ENCODE data around the gene RASAL2. TPM values are rescaled to one million over a fixed set of nuclear protein-coding genes. Genes with fewer than 3 reads are reported as not detected.

RASAL2 gene
- total RNA-seq, 1 experiment from 2014 or later, result 36.8 TPM

DNA sequence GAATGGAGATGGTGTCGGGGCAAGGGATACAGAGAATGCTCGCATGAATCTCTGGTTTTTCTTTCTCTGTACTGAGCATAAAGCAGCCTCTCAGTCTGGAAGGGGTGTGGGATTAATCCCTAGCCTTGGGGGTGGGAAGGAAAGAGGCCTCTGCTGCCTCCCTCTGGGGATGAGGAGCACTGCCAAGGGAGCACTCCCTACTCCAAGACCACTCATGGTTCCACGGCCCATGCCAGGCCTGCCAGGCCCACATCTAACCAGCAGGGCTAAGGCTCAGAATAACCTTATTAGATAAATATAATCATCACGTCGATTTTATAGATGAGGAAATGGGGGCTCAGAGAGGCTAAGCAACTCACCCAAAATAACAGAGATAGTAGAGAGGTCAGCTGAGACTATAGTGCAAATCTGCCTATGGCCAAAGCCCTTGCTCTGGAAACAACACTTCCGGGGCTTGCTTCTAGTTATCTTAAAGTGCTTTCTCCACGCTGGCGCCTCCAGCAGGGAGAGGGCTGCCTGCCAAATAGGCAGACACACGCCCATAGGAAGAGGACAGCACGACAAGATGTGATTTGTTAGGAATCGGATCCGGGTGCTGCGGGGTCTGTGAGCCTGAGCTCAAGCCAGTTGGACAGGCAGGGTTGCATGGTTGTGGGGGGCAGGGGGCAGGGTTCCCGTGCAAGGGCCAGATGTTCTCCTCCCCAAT lies 419.5 kb downstream of the RASAL2 start:
- no TSS peak for BruUV-seq (replicated peaks)
- peaks cover 3% of the 10 kb centered on the region; the same call in 1 of the 2 replicates for H3K4me1 ChIP-seq
- H3K4me3 ChIP-seq (ENCODE audit: low read depth, low read length), result no peak overlapping the region
- Mint-ChIP-seq H3K27me3 (ENCODE audit: insufficient read depth, unreplicated experiment) (no peaks in the 10 kb centered on the region), H3K27ac (ENCODE audit: unreplicated experiment) (no peak overlapping the region), H3K4me1 (ENCODE audit: low read depth, unreplicated experiment) (peaks cover 1% of the 10 kb centered on the region), H3K9me3 (ENCODE audit: unreplicated experiment) (no peaks in the 10 kb centered on the region), H3K36me3 (ENCODE audit: insufficient read depth, unreplicated experiment) (no peaks in the 10 kb centered on the region), H3K4me3 (ENCODE audit: unreplicated experiment) (no peak overlapping the region)
- H3K27me3 ChIP-seq (replicated peaks; ENCODE audit: control insufficient read depth, insufficient read depth, low read length), result no peaks in the 10 kb centered on the region
- H3K36me3 ChIP-seq (ENCODE audit: control insufficient read depth, insufficient read depth, low read length), result no peaks in the 10 kb centered on the region
- POLR2A ChIA-PET, result no interaction called here
- TF ChIP-seq, protein P1, sequence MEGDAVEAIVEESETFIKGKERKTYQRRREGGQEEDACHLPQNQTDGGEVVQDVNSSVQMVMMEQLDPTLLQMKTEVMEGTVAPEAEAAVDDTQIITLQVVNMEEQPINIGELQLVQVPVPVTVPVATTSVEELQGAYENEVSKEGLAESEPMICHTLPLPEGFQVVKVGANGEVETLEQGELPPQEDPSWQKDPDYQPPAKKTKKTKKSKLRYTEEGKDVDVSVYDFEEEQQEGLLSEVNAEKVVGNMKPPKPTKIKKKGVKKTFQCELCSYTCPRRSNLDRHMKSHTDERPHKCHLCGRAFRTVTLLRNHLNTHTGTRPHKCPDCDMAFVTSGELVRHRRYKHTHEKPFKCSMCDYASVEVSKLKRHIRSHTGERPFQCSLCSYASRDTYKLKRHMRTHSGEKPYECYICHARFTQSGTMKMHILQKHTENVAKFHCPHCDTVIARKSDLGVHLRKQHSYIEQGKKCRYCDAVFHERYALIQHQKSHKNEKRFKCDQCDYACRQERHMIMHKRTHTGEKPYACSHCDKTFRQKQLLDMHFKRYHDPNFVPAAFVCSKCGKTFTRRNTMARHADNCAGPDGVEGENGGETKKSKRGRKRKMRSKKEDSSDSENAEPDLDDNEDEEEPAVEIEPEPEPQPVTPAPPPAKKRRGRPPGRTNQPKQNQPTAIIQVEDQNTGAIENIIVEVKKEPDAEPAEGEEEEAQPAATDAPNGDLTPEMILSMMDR (IDR thresholded peaks at IDR 0.05; ENCODE audit: insufficient read depth in 1 of 2, low read depth in 1 of 2, low read length in 1 of 2, severe bottlenecking in 1 of 2, unreplicated experiment in 1 of 2), result peak in 1 of 2 experiments; percentile 9
- DNase-seq, result no peak
- CTCF ChIA-PET, result no interaction called here
- no peaks in the 10 kb centered on the region for H3K9me3 ChIP-seq
- intact Hi-C loops (cut with micrococcal nuclease; ENCODE audit: unreplicated experiment), result no loop called here

DNA sequence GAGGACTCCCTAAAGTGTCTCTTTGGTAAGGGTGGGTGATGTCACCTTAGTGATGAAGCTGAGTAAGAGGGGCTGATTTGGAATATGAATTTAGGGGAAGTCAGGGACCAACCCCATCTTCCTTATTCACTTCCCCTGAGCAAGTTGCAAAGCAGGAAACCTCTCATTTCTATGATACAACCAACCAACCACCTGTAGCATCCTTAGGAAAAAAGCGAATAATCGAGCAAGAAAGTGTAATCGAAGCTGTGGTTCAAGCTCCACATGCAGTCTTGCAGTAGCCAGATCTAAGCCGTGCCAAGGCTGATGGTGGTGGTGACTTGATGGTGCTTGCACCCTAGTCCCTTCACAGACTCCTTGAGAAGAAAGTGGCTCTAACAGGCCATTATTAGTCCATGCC lies 422.2 kb downstream of the RASAL2 start:
- Histone ChIP-seq H3K27me3 (replicated peaks; ENCODE audit: control insufficient read depth, insufficient read depth, low read length) (no peaks in the 10 kb centered on the region), H3K4me3 (ENCODE audit: low read depth, low read length) (no peak overlapping the region), H3K36me3 (ENCODE audit: control insufficient read depth, insufficient read depth, low read length) (no peaks in the 10 kb centered on the region), H3K9me3 (no peaks in the 10 kb centered on the region), H3K4me1 (peaks cover 8% of the 10 kb centered on the region; the same call in 1 of the 2 replicates)
- H3K36me3 Mint-ChIP-seq (ENCODE audit: insufficient read depth, unreplicated experiment), result no peaks in the 10 kb centered on the region
- CTCF ChIA-PET, result interaction anchor here (0.7 kb wide), 1 partner anchor 45 kb away, joined by 3 read pairs; no protein-coding TSS in a partner anchor
- TF ChIP-seq, protein P1 (IDR thresholded peaks at IDR 0.05; ENCODE audit: insufficient read depth in 1 of 2, low read depth in 1 of 2, low read length in 1 of 2, severe bottlenecking in 1 of 2, unreplicated experiment in 1 of 2), result no peak
- DNase-seq, result no peak
- H3K27ac Mint-ChIP-seq (ENCODE audit: unreplicated experiment), result no peak overlapping the region
- POLR2A ChIA-PET, result interaction anchor here (0.6 kb wide), 1 partner anchor 541 kb away, joined by 6 read pairs; no protein-coding TSS in a partner anchor
- H3K27me3 Mint-ChIP-seq (ENCODE audit: insufficient read depth, unreplicated experiment), result no peaks in the 10 kb centered on the region
- intact Hi-C loops (cut with micrococcal nuclease; ENCODE audit: unreplicated experiment), result no loop called here
- peaks cover 11% of the 10 kb centered on the region for H3K4me1 Mint-ChIP-seq (ENCODE audit: low read depth, unreplicated experiment)
- no peaks in the 10 kb centered on the region for H3K9me3 Mint-ChIP-seq (ENCODE audit: unreplicated experiment)
- no TSS peak for BruUV-seq (replicated peaks)
- no peak overlapping the region for H3K4me3 Mint-ChIP-seq (ENCODE audit: unreplicated experiment)

DNA sequence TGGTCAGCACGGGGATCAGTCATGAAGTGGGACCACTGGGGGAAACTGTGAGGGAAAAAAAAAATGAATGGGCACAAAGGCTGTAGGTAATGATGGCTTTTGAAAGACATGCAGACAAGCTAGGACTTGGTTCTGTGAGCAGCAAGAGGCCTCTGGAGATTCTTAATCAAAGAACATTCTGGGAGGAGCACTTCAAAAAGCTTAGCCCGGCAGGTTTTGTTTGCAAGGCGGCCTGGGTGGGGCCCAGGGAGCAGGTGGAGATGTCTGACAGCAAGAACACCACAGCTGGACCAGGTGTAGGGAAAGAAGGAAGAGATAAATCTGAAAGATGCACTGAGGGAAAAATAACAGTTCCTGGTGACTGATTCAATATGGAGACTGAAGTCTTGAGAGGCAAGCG lies 425.0 kb downstream of the RASAL2 start:
- no peak overlapping the region for H3K4me3 Mint-ChIP-seq (ENCODE audit: unreplicated experiment)
- BruUV-seq (replicated peaks), result no TSS peak
- POLR2A ChIA-PET, result no interaction called here
- no peak overlapping the region for H3K4me3 ChIP-seq (ENCODE audit: low read depth, low read length)
- no peak overlapping the region for H3K27ac Mint-ChIP-seq (ENCODE audit: unreplicated experiment)
- no peaks in the 10 kb centered on the region for H3K9me3 Mint-ChIP-seq (ENCODE audit: unreplicated experiment)
- no peaks in the 10 kb centered on the region for H3K36me3 ChIP-seq (ENCODE audit: control insufficient read depth, insufficient read depth, low read length)
- H3K4me1 Mint-ChIP-seq (ENCODE audit: low read depth, unreplicated experiment), result peaks cover 11% of the 10 kb centered on the region
- H3K27me3 Mint-ChIP-seq (ENCODE audit: insufficient read depth, unreplicated experiment), result no peaks in the 10 kb centered on the region
- intact Hi-C loops (cut with micrococcal nuclease; ENCODE audit: unreplicated experiment), result no loop called here
- DNase-seq, result peak; percentile 53 to 59
- peaks cover 8% of the 10 kb centered on the region; the same call in 1 of the 2 replicates for H3K4me1 ChIP-seq
- no peaks in the 10 kb centered on the region for H3K9me3 ChIP-seq
- no peaks in the 10 kb centered on the region for H3K36me3 Mint-ChIP-seq (ENCODE audit: insufficient read depth, unreplicated experiment)
- TF ChIP-seq, protein P1 (IDR thresholded peaks at IDR 0.05; ENCODE audit: insufficient read depth in 1 of 2, low read depth in 1 of 2, low read length in 1 of 2, severe bottlenecking in 1 of 2, unreplicated experiment in 1 of 2), result no peak
- no peaks in the 10 kb centered on the region for H3K27me3 ChIP-seq (replicated peaks; ENCODE audit: control insufficient read depth, insufficient read depth, low read length)
- CTCF ChIA-PET, result interaction anchor here (0.7 to 1.2 kb wide), 5 partner anchors 9 to 487 kb away, joined by 3 to 4 read pairs (median 3); no protein-coding TSS in a partner anchor
